ENCODE measurements around the gene GPR142.
A peak's percentile ranks its signal among the peaks of the same experiment; 100 is the strongest.

Gene GPR142

GRCh38 chr17:74345433-74346241, 21.7 kb upstream of the GPR142 start:
- DNase-seq, result no peak

- DNase-seq, result no peak
Measured at GRCh38 chr17:74347646-74348045, 19.7 kb upstream of the GPR142 start.

- no peak for DNase-seq
Measured at GRCh38 chr17:74349120-74349519, 18.2 kb upstream of the GPR142 start.

GRCh38 chr17:74350486-74350885, 16.8 kb upstream of the GPR142 start:
- DNase-seq, result no peak

GRCh38 chr17:74351552-74352210, 15.6 kb upstream of the GPR142 start:
- DNase-seq, result peak; percentile 21

- DNase-seq, result no peak
Measured at GRCh38 chr17:74353446-74354060, 13.8 kb upstream of the GPR142 start.

GRCh38 chr17:74354123-74354522, 13.2 kb upstream of the GPR142 start:
- DNase-seq, result peak; percentile 69

- DNase-seq, result no peak
Measured at GRCh38 chr17:74354561-74354960, 12.7 kb upstream of the GPR142 start.

GRCh38 chr17:74355065-74355464, 12.2 kb upstream of the GPR142 start:
- no peak for DNase-seq

GRCh38 chr17:74356646-74357465, 10.4 kb upstream of the GPR142 start:
- no peak for DNase-seq

- no peak for DNase-seq
Measured at GRCh38 chr17:74357466-74357809, 9.9 kb upstream of the GPR142 start.

- DNase-seq, result no peak
Measured at GRCh38 chr17:74358697-74359096, 8.6 kb upstream of the GPR142 start.

GRCh38 chr17:74359916-74360315, 7.4 kb upstream of the GPR142 start:
- no peak for DNase-seq

GRCh38 chr17:74360899-74361229, 6.4 kb upstream of the GPR142 start:
- DNase-seq, result no peak

GRCh38 chr17:74361230-74362068, 5.9 kb upstream of the GPR142 start, which contains the start of gene BTBD17:
Gene BTBD17 (minus strand): TSS chr17:74361868. CDS start chr17:74361819, 49 bp downstream.
- no peak for DNase-seq

- no peak for DNase-seq
Measured at GRCh38 chr17:74362069-74362405, 5.3 kb upstream of the GPR142 start.

GRCh38 chr17:74362810-74363498, 4.4 kb upstream of the GPR142 start:
- DNase-seq, result no peak

GRCh38 chr17:74368341-74369081, 1.2 kb downstream of the GPR142 start:
- peak; percentile 71 for DNase-seq

- peak; percentile 57 for DNase-seq
Measured at GRCh38 chr17:74369221-74369620, 1.9 kb downstream of the GPR142 start.

- no peak for DNase-seq
Measured at GRCh38 chr17:74369665-74370490, 2.6 kb downstream of the GPR142 start.
